ENCODE measurements around the gene RIMS3.

GRCh38 chr1:40699787-40700186, 34.3 kb upstream of the RIMS3 start:
- no peak for TF ChIP-seq CTCF (IDR thresholded peaks at IDR 0.05)
- no peak for TF ChIP-seq POLR2A (IDR thresholded peaks at IDR 0.05)

All from ovary (tissue), 3 donors.